Neural cell (in vitro differentiated cells): ENCODE data around the gene KLHL34. TPM values are rescaled to one million over a fixed set of nuclear protein-coding genes. Genes with fewer than 3 reads are reported as not detected.

ENCODE experiments used
- H2AFZ ChIP-seq: fragments of 200-600, 300-800 bp; sonication (generic), shearing (Covaris generic); 2 replicates; pipeline ENCODE4 v1.6.0; 2014; ENCODE audit warnings: low read depth, mild to moderate bottlenecking, antibody characterized with exemption, low read length, moderate library complexity
- H3F3A ChIP-seq: fragments of 200-600 bp; shearing (Covaris generic); 2 replicates; pipeline ENCODE4 v1.6.1; 2016; ENCODE audit warnings: mild to moderate bottlenecking, moderate library complexity, mixed read lengths, antibody characterized with exemption, low read length; ENCODE audit not compliant: insufficient read depth, poor library complexity, severe bottlenecking
- H3K27ac ChIP-seq: fragments of 200-600, 300-800 bp; sonication (generic), shearing (Covaris generic); 2 replicates; pipeline ENCODE4 v1.5.1; 2014; ENCODE audit warnings: mild to moderate bottlenecking, low read length, moderate library complexity
- H3K27me3 ChIP-seq: fragments of 300-800, 200-600 bp; sonication (generic), shearing (Covaris generic); 2 replicates; pipeline ENCODE4 v1.6.0; 2014; ENCODE audit warnings: mild to moderate bottlenecking, low read depth, low read length, moderate library complexity; ENCODE audit not compliant: insufficient read depth
- H3K36me3 ChIP-seq: fragments of 300-800, 200-600 bp; sonication (generic), shearing (Covaris generic); 2 replicates; pipeline ENCODE4 v1.5.1; 2014; ENCODE audit warnings: mild to moderate bottlenecking, antibody characterized with exemption, low read length, moderate library complexity; ENCODE audit not compliant: insufficient read depth
- H3K4me2 ChIP-seq: fragments of 300-800, 200-600 bp; sonication (generic), shearing (Covaris generic); 2 replicates; pipeline ENCODE4 v1.6.0; 2014; ENCODE audit warnings: mild to moderate bottlenecking, low read length
- H3K4me3 ChIP-seq: fragments of 300-800, 200-600 bp; sonication (generic), shearing (Covaris generic); 2 replicates; pipeline ENCODE4 v1.5.1; 2014; ENCODE audit warnings: mild to moderate bottlenecking, low read length, moderate library complexity
- H3K79me2 ChIP-seq: fragments of 200-600 bp; shearing (Covaris generic); replicated peaks from 2 replicates; pipeline ENCODE4 v1.6.0; 2014; ENCODE audit warnings: mild to moderate bottlenecking, low read length, moderate library complexity; ENCODE audit not compliant: insufficient read depth
- H3K9ac ChIP-seq: fragments of 300-800, 200-600 bp; sonication (generic), shearing (Covaris generic); 2 replicates; pipeline ENCODE4 v1.6.1; 2016; ENCODE audit warnings: mild to moderate bottlenecking, low read length, mixed read lengths
- H3K9me2 ChIP-seq: fragments of 200-600 bp; shearing (Covaris generic); 2 replicates; pipeline ENCODE4 v1.6.1; 2016; ENCODE audit warnings: mild to moderate bottlenecking, low read length, mixed read lengths; ENCODE audit not compliant: insufficient read depth
- H3K9me3 ChIP-seq: fragments of 200-600, 300-800 bp; sonication (generic), shearing (Covaris generic); 2 replicates; pipeline ENCODE4 v1.6.1; 2016; ENCODE audit warnings: mild to moderate bottlenecking, mixed run types, low read length, moderate library complexity, mixed read lengths
- H4K20me1 ChIP-seq: fragments of 200-600 bp; shearing (Covaris generic); 2 replicates; pipeline ENCODE4 v1.6.1; 2016; ENCODE audit warnings: mild to moderate bottlenecking, mixed run types; ENCODE audit not compliant: insufficient read depth
- CTCF ChIP-seq: fragments of 450-650 bp; IDR thresholded peaks from 2 replicates; pipeline ENCODE4 v1.5.1; 2014; ENCODE audit warnings: antibody characterized with exemption, mild to moderate bottlenecking, moderate library complexity; ENCODE audit not compliant: poor library complexity, severe bottlenecking
- EP300 ChIP-seq: fragments of 450-650 bp; conservative IDR thresholded peaks from 2 replicates; pipeline ENCODE4 v1.6.1; 2014; ENCODE audit warnings: antibody characterized with exemption, mild to moderate bottlenecking, moderate library complexity; ENCODE audit not compliant: poor library complexity, severe bottlenecking
- EZH2 ChIP-seq: fragments of 200-600, 300-800 bp; shearing (Covaris generic), sonication (generic); IDR thresholded peaks from 2 replicates; pipeline ENCODE4 v1.6.1; 2014; ENCODE audit warnings: antibody characterized with exemption, low read length, borderline replicate concordance, mild to moderate bottlenecking; ENCODE audit not compliant: insufficient read depth, poor library complexity, severe bottlenecking
- MXI1 ChIP-seq: fragments of 450-650 bp; conservative IDR thresholded peaks from 2 replicates; pipeline ENCODE4 v1.6.1; 2014; ENCODE audit warnings: antibody characterized with exemption, mild to moderate bottlenecking; ENCODE audit not compliant: poor library complexity, severe bottlenecking
- POLR2AphosphoS5 ChIP-seq: IDR thresholded peaks from 2 replicates; pipeline ENCODE4 v1.6.1; 2012
- RAD21 ChIP-seq: fragments of 450-650 bp; conservative IDR thresholded peaks from 2 replicates; pipeline ENCODE4 v1.6.1; 2014; ENCODE audit warnings: antibody characterized with exemption, mild to moderate bottlenecking, moderate library complexity
- REST ChIP-seq: IDR thresholded peaks from 2 replicates; pipeline ENCODE4 v1.6.1; 2012; ENCODE audit warnings: borderline replicate concordance
- SMC3 ChIP-seq: fragments of 450-650 bp; conservative IDR thresholded peaks from 2 replicates; pipeline ENCODE4 v1.6.1; 2014; ENCODE audit warnings: antibody characterized with exemption, mild to moderate bottlenecking, moderate library complexity; ENCODE audit not compliant: poor library complexity
- TAF1 ChIP-seq: IDR thresholded peaks from 2 replicates; pipeline ENCODE4 v1.6.1; 2012; ENCODE audit warnings: low read depth
- polyA plus RNA-seq: library from polyadenylated mRNA; depleted of rRNA; stranded (reverse); fragments of >200 nt; gene quantifications from 2 replicates; pipeline ENCODE4 v1.2.3, GENCODE V29; 2014

KLHL34 gene
- polyA plus RNA-seq, 1 donor from 2014 or later = not detected

GRCh38 chrX:21666679-21667078 lies 8.5 kb upstream of the KLHL34 start:
- no peak overlapping the region for H3K27ac ChIP-seq
- H3K79me2 ChIP-seq = no peaks in the 10 kb centered on the region
- no peaks in the 10 kb centered on the region for H3K9me2 ChIP-seq
- no peaks in the 10 kb centered on the region for H4K20me1 ChIP-seq
- H3F3A ChIP-seq = no peaks in the 10 kb centered on the region
- H3K36me3 ChIP-seq = no peaks in the 10 kb centered on the region
- TF ChIP-seq RAD21 = no peak
- no peak for TF ChIP-seq EP300
- no peak for TF ChIP-seq REST
- no peak for TF ChIP-seq POLR2AphosphoS5
- TF ChIP-seq TAF1 = no peak
- TF ChIP-seq MXI1 = no peak
- no peak for TF ChIP-seq SMC3
- no peak for TF ChIP-seq CTCF
- TF ChIP-seq EZH2 = no peak
- no peak overlapping the region for H2AFZ ChIP-seq
- no peaks in the 10 kb centered on the region for H3K9me3 ChIP-seq
- H3K4me3 ChIP-seq = no peak overlapping the region
- no peaks in the 10 kb centered on the region for H3K27me3 ChIP-seq
- no peak overlapping the region for H3K4me2 ChIP-seq
- H3K9ac ChIP-seq = no peak overlapping the region

GRCh38 chrX:21666252-21666651 lies 8.1 kb upstream of the KLHL34 start:
- no peak overlapping the region for H3K9ac ChIP-seq
- H3K36me3 ChIP-seq = no peaks in the 10 kb centered on the region
- H3K27me3 ChIP-seq = no peaks in the 10 kb centered on the region
- H3K9me3 ChIP-seq = no peaks in the 10 kb centered on the region
- no peak overlapping the region for H3K27ac ChIP-seq
- no peaks in the 10 kb centered on the region for H3K9me2 ChIP-seq
- TF ChIP-seq EZH2 = no peak
- TF ChIP-seq MXI1 = no peak
- TF ChIP-seq CTCF = no peak
- no peak for TF ChIP-seq SMC3
- no peak for TF ChIP-seq TAF1
- TF ChIP-seq POLR2AphosphoS5 = no peak
- TF ChIP-seq REST = no peak
- no peak for TF ChIP-seq EP300
- no peak for TF ChIP-seq RAD21
- H3K79me2 ChIP-seq = no peaks in the 10 kb centered on the region
- H3K4me2 ChIP-seq = no peak overlapping the region
- no peaks in the 10 kb centered on the region for H4K20me1 ChIP-seq
- H2AFZ ChIP-seq = no peak overlapping the region
- H3F3A ChIP-seq = no peaks in the 10 kb centered on the region
- H3K4me3 ChIP-seq = no peak overlapping the region
